IPS-NIHi7 (cell line): Measurements from ENCODE around the gene CAMKK1.
"Not testable (repeated sequence)": the region's sequence is repeated elsewhere in the genome, so short reads cannot be mapped to it uniquely, and the experiment has no call there.

Experiments used
- DNase-seq: peaks from one replicate; pipeline ENCODE4 v3.0.0; 2012; ENCODE audit warnings: mixed read lengths; ENCODE audit errors: extremely low spot score

Gene CAMKK1

GRCh38 chr17:3846437-3847164, 46.3 kb downstream of the CAMKK1 start:
- DNase-seq: no peak

DNA sequence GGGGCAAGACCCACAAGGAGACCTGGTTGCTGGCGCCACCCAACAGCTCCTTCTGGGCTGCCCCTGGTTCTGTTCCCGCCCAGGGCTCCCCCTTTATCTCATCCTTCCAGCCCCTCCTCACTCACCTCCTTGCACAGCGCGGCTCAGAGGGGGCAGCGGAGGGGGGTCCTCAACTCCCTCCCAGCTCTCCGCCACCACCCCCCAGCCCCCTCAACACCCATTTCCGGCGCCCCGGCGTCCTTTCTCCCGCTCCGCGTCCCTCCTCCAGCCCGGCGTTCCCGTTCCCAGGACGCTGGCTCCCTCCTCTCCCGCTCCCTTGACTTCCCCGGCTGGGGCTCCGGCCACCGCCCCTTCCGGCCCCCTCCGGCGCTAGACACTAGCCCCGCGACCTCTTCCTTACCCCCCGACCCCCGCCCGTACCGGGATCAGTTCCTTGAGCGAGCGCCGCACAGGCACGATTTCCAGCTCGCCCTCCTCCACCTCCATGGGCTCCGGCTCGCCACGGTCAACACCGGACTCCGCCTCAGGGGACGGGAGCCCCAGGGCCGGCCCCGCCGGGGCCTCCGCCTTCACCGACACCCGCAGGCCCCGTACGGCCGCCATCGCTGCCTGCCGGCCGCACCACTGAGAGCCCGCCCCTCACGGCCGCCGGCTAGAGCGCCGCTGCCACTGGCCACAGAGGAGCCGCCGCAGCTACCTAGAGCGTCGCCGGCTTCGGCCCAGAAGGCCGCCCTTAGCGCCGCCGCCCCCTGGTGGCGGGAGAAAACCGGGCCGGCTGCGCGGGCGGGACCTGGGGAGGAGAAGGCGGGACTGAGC, 47.0 kb downstream of the CAMKK1 start, which contains the start of gene NCBP3:
Gene NCBP3 (minus strand): TSS at position 626 of the 816 bp plus-strand sequence. CDS start 23 bp downstream, at position 603.
- DNase-seq: peak; percentile 98

DNA sequence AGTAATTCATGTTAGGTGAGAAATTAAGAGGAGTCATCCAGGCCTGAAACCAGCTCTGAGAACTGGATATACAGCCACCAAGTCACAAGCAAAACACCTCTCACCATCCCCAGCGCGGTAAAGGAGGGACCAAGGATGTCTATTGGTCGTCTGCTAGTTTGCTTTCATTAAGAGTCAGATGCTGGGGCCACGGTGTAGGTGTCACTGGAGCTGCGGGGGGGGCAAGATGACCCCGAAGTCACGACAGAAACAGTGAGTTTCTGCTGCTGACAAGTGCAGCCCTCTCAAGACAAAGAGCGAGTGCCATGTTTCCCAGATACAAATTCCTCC, 47.6 kb downstream of the CAMKK1 start:
- no peak for DNase-seq

DNA sequence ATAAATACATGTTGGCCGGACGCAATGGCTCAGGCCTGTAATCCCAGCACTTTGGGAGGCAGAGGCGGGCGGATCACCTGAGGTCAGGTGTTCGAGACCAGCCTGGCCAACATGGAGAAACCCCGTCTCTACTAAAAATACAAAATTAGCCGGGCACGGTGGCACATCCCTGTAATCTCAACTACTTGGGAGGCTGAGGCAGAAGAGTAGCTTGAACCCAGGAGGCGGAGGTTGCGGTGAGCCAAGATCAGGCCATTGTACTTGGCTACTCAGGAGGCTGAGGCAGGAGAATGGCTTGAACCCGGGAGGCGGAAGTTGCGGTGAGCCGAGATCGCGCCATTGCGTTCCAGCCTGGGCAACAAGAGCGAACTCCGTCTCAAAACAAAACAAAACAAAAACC, 48.3 kb downstream of the CAMKK1 start:
- DNase-seq: not testable (repeated sequence)

- peak; percentile 74 for DNase-seq
These were observed 48.8 kb downstream of the CAMKK1 start for GRCh38 chr17:3843935-3844516.

DNA sequence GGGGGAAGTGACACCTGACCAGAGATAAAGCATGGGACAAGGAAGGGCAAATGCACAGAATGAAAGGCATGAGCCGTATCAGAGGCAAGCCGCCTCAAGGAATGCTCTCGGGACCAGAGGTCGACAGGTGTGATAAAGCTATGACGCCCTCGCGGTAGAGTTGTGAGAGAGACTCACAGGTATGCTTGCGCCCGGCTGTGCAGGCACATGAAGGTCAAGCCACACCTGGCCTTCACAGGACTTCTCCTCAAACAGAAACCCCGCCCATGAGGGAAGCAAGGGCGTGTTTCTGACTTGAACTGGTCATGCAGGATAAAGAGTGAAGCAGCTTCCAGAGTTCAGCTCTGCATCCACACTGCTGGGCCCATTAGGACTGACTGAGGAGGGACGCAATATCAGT, 54.6 kb downstream of the CAMKK1 start:
- no peak for DNase-seq

GRCh38 chr17:3836551-3836950, 56.3 kb downstream of the CAMKK1 start:
- DNase-seq: no peak

DNA sequence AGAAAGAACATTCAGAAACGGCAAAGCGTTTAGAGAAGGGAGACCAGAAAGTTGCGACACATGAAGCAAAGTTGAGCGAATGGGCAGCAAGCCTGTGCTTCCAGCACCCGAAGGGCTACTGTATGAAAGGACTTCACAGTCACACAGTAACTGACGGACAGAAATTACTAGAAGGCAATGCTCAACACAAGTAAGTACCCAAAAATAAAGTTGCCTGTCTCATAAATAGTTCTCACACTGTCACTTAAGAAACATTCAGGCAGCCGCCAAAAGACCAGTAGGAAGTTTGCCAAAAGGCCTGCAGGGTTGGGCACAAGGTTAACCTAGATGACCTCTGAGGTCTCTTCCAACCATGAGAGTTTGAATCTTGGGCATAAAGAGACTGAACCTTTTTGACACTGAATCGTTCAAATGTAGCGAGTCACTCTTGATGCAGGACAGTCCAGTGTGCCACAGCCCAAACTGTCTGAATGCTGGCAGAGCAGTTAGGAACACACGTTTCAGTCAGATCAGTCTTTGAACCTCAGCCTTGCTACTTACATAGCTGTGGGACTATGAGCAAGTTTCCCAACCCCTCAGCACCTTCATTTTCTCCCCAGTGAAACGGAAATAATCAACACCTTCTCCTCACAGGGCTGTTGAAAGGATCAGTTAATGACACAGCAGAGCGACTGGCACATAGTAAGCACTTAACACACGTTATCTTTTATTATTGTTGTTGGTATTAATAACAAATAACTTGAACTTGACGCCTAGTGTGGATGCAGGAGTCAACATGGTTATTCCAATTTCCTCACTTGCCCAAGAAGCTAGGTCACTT, 57.2 kb downstream of the CAMKK1 start:
- no peak for DNase-seq

- DNase-seq: no peak
These were observed 58.0 kb downstream of the CAMKK1 start for GRCh38 chr17:3834811-3835210.

DNA sequence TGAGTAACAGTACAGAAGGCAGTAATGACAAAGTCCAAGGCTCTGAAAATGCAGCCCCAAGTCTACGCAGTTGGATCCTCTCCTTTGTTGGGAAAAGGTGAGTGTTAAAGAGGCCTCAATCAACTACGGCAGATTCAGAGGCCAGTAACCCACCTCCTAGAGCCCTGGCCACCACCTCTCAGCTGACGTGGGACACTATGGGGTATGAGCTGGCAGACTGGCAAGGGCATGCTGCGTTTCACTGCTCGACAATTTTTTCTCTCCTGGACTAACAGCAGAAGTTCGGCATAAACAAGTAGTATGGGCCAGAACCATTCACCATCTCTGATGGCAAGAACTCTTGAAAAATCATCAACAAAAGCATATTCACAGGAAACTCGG, 64.0 kb downstream of the CAMKK1 start:
- DNase-seq: no peak

- DNase-seq: no peak
These were observed 64.6 kb downstream of the CAMKK1 start for GRCh38 chr17:3828151-3828851.

DNA sequence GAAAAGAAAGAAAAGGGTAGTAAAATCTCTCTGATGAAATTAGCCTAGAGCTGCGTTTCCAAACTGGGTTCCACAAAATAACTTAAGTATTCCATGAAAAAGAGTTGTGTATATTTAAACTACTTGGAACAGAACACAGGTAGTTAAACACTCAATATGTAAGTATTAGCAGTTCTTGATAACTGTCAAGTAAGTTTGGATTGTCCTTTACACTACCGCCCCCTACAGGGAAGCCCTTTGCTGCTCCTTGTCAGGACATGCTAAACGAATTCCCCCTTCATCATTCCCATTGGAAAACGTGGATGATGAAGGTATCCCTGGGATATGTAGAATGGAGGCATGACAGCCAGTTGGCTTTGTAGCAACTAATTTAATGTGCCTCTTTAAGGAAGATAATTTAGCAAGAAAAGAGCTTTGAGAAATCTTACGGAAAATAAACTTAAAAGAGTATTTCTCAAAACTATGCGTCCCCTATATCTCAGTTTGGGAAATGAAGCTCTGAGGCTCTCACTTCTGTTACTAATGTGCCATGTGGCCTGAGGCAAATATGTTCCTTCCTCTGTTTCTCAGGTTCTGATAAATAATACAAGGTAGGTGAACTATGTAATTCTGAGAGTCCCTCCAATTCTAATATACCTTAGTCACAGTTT, 65.6 kb downstream of the CAMKK1 start:
- peak; percentile 67 for DNase-seq

GRCh38 chr17:3826191-3826590, 66.7 kb downstream of the CAMKK1 start:
- no peak for DNase-seq

GRCh38 chr17:3821101-3821500, 71.8 kb downstream of the CAMKK1 start:
- no peak for DNase-seq

GRCh38 chr17:3818786-3819185, 74.1 kb downstream of the CAMKK1 start:
- no peak for DNase-seq

- DNase-seq: no peak
These were observed 74.8 kb downstream of the CAMKK1 start for GRCh38 chr17:3817851-3818605.

DNA sequence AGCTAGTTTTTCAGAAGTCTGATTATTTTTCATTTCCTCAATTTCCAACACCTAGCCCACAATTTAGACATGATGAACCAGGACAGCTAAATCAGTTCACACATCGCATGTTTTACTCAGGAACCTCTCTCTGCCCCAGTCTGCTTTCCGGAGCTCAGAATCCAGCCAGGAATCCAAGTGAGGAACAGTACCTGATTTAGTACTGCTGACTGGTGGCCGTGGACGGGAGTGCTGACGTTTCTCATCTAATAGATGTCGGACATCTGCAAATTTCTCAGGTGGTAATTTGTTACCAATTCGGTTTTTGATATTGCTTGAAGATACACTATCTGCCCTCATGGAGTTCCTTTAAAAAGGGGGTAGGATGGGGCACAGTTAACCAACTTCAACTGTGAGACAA, 76.9 kb downstream of the CAMKK1 start:
- no peak for DNase-seq

DNA sequence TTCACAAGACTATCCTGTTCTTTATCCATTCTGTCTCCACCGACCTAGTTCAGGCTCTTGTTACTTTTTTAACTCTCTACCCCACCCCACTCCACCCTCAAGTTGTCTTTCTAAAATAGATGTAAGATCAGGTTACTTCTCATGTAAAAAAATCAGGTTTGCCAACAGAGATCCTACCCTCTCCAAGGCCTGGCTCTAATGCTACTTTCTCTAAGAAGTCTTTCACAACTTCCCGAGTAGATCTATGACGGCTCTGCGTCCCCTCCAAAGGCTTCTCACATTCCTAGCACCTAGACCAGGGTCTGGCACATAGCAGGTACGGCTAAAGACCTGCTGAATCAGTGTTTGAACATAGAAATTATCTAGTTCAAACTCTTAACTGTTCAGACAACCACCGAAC, 77.7 kb downstream of the CAMKK1 start:
- no peak for DNase-seq

DNA sequence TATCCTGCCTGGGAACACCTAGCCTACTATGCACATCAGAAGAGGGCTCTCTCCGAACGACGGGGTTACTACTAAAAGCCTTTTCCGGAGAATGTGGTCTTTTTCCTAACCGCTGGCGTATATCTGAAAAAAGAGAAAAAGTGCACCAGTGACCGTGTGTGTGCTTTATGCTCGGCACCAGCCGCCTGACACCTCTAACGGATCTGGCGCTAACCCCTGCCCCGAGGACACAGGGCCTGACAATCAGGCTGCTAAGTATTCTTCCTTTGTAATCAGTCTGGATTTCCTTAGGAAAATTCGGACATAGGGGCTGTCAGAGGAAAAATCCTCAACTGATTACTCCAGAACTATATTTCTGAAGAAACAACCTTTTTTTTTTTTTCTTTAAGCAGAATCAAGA, 78.5 kb downstream of the CAMKK1 start:
- no peak for DNase-seq

- no peak for DNase-seq
These were observed 79.7 kb downstream of the CAMKK1 start for GRCh38 chr17:3813171-3813570.
